Tibial nerve (tissue), 3 donors: ENCODE data around the gene SPATA13.

Source experiments
- POLR2A ChIP-seq, 2 donors: fragments of 450-650 bp; IDR thresholded peaks; one replicate each; pipeline ENCODE4 v1.6.1; 2017; ENCODE audit warnings: antibody characterized with exemption in 2 of 2, mild to moderate bottlenecking in 2 of 2, moderate library complexity in 2 of 2
- TF ChIP-seq, protein P1 (sequence below), 5 experiments: fragments of 200-600 bp in 3 of 5; fragments of 450-650 bp in 2 of 5; sonication (generic) in 3 of 5; IDR thresholded peaks; one replicate each; pipeline ENCODE4 v1.5.1; 2016 to 2019; ENCODE audit warnings: antibody characterized with exemption in 5 of 5, mild to moderate bottlenecking in 3 of 5, moderate library complexity in 2 of 5

DNA sequence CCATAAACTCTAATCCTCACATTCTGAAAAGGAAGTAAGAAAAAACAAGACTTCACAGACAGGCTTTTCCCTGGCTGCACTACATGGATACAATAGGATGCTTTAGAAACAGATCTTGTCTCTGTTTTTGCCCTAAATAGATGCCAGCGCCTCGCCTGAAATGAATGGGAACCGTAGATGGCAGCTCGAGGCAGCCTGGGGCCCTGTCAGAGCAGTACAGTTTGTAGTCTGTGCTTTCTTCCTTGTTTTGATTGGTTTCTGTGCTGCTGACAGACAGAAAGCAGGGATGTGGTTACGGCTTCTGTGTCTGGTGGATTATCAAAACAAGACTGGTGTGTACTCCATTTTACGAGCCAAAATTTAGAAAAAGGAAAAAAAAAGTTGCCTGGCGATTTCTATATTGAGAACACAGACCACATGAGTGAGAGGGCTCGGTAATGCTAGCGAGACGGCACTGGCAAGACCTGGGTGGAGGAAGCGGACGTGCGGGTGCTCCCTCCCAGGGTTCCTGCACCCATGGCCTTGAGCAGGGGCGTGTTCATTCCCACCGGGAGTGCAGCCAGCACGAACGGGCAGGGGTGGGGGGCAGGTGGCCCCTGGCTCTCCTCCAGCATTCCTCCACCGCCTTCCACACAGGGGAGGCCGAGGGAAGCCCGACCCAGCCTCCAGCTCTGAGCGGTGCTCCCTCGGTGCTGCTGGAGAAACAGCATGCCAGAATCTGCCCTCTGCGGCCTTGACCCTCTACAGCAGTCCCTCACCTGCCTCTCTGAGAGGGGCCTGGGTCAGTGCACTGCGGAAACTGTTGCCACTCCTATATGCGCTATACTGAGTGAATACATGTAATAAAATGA, 111.3 kb downstream of the SPATA13 start:
- TF ChIP-seq, protein P1, sequence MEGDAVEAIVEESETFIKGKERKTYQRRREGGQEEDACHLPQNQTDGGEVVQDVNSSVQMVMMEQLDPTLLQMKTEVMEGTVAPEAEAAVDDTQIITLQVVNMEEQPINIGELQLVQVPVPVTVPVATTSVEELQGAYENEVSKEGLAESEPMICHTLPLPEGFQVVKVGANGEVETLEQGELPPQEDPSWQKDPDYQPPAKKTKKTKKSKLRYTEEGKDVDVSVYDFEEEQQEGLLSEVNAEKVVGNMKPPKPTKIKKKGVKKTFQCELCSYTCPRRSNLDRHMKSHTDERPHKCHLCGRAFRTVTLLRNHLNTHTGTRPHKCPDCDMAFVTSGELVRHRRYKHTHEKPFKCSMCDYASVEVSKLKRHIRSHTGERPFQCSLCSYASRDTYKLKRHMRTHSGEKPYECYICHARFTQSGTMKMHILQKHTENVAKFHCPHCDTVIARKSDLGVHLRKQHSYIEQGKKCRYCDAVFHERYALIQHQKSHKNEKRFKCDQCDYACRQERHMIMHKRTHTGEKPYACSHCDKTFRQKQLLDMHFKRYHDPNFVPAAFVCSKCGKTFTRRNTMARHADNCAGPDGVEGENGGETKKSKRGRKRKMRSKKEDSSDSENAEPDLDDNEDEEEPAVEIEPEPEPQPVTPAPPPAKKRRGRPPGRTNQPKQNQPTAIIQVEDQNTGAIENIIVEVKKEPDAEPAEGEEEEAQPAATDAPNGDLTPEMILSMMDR (IDR thresholded peaks at IDR 0.05), result no peak
- peak in 1 of 2 donors; percentile 19 for TF ChIP-seq POLR2A (IDR thresholded peaks at IDR 0.05)
